HG02885 (cell line): ENCODE data around the gene HSD17B8.

ENCODE experiments used
- ATAC-seq: cut with Tn5 transposase; IDR thresholded peaks from one replicate; pipeline ENCODE4 v1.9.1; 2021; ENCODE audit warnings: mild to moderate bottlenecking; ENCODE audit not compliant: unreplicated experiment, poor library complexity

Gene HSD17B8

DNA sequence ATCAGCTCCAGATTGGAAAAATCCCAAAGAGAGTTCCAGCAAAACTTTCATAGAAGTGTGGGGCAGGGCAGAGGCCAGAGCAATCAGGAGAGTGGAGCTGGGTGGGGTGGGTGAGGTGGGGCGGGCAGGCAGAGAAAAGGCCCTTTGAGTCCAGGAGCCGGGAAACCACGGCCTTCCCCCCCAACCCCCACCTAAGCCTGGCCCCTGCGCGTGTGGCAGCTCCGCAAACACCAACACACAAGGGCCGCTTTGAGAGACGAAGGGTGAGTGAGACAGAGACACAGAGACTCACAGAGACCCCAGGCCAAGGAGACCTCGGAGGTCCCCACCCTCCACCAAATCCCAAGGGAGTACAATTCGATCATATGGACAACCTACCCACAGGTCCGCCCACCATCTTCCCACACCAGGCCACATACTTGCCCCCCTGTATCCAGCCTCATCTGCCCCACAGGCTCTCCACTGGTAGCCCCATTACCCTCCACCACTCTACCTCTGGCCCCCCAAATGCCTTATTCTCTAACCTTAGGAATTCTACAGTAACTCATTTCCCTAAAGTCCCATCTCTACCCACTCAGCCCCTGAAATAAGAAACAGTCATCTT lies 13.8 kb upstream of the HSD17B8 start:
- no peak for ATAC-seq

DNA sequence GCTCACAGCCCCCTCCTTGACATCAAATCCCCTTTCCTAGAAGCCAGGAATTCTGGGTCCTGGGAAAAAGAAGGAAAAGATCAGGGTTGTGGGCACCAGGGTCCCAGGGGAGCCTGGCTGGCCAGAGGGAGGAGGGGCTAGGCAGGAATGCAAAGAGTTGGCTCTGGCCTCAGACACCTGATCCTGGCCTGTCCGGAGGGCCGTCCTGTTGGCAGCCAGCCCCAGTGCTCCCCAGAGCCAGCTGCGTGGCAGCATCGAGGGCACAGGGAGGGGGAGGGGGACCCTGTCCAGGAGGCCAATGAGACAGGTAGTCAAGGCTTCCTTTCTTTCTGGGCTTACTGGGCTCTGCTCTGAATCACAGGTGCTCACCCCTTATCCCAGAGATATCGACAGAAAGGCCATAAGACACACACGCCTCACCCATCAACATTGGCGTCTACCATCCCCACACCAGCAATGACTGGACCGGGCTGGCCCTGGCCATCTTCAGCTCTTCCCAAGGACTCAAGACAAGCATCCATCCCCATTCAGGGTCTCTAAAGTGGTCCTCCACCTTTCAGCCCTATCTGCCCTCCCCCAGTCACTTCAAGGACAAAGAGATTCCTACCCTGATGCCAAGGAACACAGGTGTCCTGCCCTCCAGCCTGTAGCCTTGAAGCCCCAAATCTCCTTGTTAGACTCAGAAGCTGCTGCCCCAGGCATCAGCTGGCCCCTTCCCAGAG lies 12.9 kb upstream of the HSD17B8 start:
- ATAC-seq = no peak

GRCh38 chr6:33192105-33192646 lies 12.3 kb upstream of the HSD17B8 start, which contains the start of gene COL11A2:
COL11A2 (minus strand) TSS chr6:33192467; CDS start chr6:33192240, 227 bp downstream.
- no peak for ATAC-seq

DNA sequence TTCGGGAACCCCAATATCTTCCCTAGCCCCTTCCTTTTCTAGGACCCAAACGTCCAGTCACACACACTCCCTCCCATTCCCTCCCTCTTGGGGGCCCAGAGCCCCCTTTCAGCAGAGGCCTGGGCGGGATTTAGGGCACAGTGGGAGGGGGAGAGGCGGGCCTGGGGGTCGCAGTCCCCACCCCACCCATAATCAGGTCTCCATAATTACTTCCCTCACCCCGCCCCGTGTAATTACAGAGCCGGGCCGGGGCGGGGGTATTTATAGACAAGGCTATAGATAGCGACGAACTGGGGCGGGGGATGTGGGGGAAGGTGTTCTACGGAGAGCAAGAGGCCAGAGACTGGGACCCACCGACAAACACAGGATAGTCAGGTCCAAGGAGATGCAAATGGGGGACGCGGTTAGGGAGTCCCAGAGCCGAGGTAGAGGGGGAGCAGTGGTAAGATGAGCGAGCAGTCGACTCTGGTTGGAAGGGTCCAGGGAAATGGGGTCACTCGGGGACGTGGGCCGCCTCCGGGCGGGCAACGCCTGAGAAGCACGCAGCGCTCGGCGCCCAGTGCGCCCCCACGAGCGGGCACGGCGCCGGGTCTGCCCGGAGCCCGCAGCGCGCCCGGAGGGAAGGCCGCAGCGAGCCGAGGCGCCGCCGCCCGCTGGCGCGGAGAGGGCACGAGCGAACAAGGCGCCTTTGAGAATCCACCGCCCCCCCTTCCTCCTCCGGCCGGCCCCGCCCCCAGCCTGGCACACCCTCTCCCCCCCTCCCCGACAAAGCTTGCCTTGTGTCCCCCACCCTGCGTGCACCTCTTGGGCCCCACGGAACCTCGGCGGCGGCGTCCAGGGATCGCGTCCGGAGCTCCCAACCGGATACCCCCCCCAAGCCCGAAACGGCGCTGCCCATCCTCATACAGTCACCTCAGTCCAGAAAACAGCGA lies 11.5 kb upstream of the HSD17B8 start:
- ATAC-seq = no peak

- ATAC-seq = no peak
Observed at GRCh38 chr6:33193619-33194018, 10.8 kb upstream of the HSD17B8 start.

GRCh38 chr6:33194431-33194979 lies 9.9 kb upstream of the HSD17B8 start:
- no peak for ATAC-seq

DNA sequence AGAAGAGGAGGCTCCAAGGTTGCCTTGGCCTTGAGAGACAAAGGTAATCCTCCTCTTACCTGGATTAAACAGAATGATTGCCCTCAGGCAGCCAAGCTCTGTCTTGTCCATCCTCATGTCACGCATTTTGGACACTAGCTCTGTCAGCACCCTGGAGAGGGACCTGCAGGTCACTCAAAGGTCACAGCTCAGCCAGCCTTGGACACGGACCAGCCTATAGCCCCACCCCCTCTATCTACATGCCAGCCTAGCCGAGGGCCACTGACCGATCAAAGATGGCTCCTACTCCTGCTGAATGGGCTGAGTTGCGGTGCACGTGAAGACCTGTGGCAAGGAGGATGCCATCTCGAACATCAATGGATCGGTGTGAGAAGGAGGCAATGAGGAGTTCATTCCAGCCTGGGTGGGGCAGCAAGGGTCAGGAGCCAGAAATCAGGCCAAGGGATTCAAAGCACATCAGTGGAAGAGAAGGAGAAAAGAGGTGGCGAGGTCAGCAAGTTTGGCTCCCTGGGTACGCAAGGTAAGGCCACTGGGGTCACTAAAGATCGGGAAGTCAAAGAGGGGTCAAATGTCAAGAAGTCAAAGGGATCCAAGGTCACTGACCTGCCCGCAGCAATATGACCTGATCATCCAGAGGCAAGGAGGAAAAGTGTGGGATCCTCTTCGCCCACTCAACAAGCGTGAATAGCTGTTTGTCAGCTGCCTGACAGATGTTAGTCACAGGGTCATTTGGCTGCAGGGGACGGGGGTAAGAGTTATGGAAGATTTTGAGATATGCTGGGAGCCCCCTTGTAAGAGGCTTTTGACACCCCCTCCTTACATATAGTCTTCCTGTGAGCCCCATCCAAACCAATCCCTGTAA lies 8.9 kb upstream of the HSD17B8 start:
- ATAC-seq = no peak

DNA sequence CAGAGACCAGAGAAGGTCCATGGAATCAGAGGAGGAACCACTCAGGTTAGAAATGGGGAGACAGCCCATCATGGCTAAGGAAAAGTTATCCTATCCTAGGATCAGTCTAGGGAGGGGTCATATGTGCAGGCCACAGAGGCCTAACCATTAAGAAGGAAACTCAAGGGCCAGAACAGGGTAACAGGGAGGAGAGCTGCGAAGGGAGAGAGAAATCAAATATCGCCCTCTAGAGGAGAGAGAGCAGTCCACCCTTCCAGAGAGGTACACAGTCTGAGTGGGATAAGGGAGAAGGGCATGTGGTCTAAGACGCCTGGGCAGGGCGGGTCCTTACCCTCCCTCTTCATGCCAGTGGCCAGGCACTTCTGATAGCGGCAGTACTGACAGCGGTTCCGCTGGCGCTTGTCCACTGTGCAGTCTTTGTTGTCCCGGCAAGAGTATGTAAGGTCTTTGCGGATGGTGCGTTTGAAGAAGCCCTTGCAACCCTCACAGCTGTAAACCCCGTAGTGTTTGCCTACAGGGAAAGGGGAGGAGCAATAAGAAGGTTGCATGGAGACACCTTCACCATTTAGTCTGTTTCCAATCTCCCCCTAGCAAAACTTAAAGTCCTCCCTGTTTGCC lies 6.9 kb upstream of the HSD17B8 start:
- ATAC-seq = no peak

GRCh38 chr6:33198159-33198852 lies 6.1 kb upstream of the HSD17B8 start:
- no peak for ATAC-seq

DNA sequence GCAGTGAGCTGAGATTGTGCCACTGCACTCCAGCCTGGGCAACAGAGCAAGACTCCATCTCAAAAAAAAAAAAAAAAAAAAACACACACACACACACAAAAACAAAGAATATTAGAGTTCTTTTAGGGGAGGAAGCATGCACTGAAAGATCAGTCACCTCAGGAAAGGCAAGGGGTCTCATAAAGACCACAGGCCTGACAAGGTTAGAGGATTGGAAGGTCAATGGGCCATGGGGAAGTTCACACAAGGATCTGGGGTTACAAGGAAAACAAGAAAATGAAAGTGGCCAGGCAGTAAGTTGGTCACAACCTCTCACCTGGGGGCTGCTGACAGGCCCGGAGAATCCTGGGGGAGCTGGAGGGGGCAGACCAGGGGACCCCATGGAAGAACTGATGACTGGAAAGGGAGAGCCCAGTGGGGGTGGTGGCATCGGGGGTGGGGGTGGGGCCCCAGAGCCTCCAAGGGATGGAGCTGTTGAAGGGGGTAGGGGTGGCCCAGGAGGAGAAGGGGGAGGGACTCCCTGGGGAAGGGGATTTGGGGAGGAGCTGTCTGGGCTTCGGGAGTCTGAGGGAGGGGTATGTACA lies 5.5 kb upstream of the HSD17B8 start:
- ATAC-seq = no peak

- peak; percentile 33 for ATAC-seq
Observed at GRCh38 chr6:33199687-33200218, 4.7 kb upstream of the HSD17B8 start.

DNA sequence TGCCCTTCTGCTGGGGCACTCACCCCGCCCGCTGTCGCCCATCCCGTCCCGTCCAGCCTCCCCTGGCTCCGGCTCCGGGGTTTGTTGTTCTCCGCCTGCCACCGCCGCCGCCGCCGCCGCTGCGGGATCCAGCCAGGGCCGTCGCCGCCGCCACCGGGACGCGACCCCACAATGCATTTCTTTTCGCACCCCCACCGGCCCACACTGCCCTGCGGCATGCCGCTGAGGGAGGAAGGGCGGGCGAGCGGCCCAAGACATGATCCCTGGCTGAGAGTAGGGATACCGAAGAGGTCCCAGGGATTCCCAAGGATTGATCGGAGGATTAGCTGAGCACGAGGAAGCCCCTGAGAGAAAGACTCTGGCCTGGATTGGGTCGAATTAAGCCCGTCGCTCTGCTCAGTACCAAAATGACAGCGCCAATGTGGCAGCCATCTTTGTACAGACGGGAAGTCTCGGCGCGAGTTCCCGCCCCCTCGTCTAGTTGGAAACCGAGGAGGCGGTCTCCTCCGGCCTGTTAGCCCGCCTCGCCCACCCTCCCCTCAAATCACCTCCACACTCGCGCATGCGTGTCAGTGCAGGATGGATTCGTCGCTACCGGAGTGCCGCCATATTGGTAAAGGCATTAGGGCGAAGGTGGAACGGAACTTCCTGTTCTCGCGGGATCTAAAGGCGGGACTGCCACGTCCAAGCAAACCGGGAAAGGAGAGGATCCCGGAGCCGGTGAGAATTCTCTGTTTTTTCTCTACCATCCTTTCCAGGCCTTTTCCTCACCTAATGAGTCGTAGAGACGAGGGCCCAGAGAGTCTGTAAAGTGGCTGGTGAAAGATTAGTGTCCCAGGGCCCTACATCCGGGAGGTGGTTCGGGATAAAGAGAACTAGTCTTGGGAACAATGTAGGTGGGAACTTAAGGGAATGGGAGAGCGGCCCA lies 4.0 kb upstream of the HSD17B8 start, which contains the start of the genes RXRB and SLC39A7:
Gene RXRB (minus strand): TSS at position 447 of the 928 bp plus-strand sequence. CDS start 189 bp downstream, at position 258.
Gene SLC39A7 (plus strand): TSS at position 649 of the 928 bp plus-strand sequence. CDS start 379 bp downstream, outside the sequence.
- peak; percentile 52 for ATAC-seq

DNA sequence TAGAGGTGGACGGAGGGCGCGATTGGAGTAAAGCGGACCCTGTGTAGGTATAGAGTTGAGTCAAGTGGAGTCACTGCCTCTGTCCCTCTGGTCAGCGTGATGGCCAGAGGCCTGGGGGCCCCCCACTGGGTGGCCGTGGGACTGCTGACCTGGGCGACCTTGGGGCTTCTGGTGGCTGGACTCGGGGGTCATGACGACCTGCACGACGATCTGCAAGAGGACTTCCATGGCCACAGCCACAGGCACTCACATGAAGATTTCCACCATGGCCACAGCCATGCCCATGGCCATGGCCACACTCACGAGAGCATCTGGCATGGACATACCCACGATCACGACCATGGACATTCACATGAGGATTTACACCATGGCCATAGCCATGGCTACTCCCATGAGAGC lies 3.3 kb upstream of the HSD17B8 start:
- no peak for ATAC-seq

GRCh38 chr6:33201935-33202334 lies 2.5 kb upstream of the HSD17B8 start:
- ATAC-seq = no peak

- no peak for ATAC-seq
Observed at GRCh38 chr6:33202799-33203198, 1.7 kb upstream of the HSD17B8 start.

DNA sequence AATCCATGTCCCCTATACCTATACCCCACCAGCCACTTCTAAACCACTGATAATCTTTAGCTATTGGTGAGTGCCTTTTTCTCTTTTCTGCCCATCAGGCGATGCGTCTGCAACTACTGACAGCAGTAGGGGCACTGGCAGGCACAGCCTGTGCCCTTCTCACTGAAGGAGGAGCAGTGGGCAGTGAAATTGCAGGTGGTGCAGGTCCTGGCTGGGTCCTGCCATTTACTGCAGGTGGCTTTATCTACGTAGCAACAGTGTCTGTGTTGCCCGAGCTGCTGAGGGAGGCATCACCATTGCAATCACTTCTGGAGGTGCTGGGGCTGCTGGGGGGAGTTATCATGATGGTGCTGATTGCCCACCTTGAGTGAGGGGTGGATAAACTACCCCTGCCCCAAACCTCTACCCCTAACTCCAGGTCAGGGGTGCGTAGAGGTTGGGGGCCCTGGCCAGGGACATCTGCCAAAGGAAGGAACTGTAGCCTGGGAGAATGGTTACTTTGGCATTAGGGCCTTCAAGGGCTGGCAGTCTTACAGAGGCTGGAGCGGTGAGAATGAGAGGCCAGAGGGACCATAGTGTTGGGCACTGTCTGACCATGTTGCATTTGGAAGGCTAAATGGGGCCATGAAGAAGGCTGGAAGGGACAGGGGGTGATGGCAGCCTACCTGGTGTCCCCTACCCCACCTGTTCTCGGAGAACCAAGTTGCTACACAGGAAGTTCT lies 851 bp upstream of the HSD17B8 start:
- no peak for ATAC-seq
